PC-3 (cell line): ENCODE data around the gene GPR75. TPM values are rescaled to one million over a fixed set of nuclear protein-coding genes. Genes with fewer than 3 reads are reported as not detected.

Experiments
- ATAC-seq: fragments of 200-7000 bp; cut with Tn5 transposase; 2 replicates; pipeline ENCODE4 v1.9.1; 2020; ENCODE audit warnings: mild to moderate bottlenecking, moderate library complexity
- BruUV-seq: library from RNA; stranded (reverse); fragments of 400-500 nt; replicated peaks from 2 replicates; lab custom pipeline; 2021; lab: Mats Ljungman, UMichigan
- CTCF ChIA-PET: fragments of 300-600 bp; sonication (Branson Sonifier 250); formaldehyde crosslinking; loops from one replicate; lab custom pipeline; 2022; ENCODE audit warnings: antibody characterized with exemption; lab: Charles Lee
- POLR2A ChIA-PET: fragments of 300-600 bp; sonication (Branson Sonifier 250); formaldehyde crosslinking; loops from one replicate; lab custom pipeline; 2022; ENCODE audit warnings: antibody characterized with exemption; ENCODE audit not compliant: unreplicated experiment; lab: Charles Lee
- DNase-seq: peaks from one replicate; pipeline ENCODE4 v3.0.0-alpha.2; 2015
- H2AFZ ChIP-seq: fragments of 300-600 bp; sonication (generic); 2 replicates; pipeline ENCODE4 v1.6.0; 2016; ENCODE audit warnings: antibody characterized with exemption, low read length
- H3F3A ChIP-seq: fragments of 300-600 bp; sonication (generic); one replicate; pipeline ENCODE4 v1.6.0; 2017; ENCODE audit warnings: antibody characterized with exemption, low read length, control low read depth, mild to moderate bottlenecking; ENCODE audit not compliant: unreplicated experiment
- H3K27ac ChIP-seq: fragments of 300-600 bp; sonication (generic); 2 replicates; pipeline ENCODE4 v1.5.1; 2016; ENCODE audit warnings: mild to moderate bottlenecking, low read length
- H3K27me3 ChIP-seq: fragments of 300-600 bp; sonication (generic); 2 replicates; pipeline ENCODE4 v1.6.1; 2016; ENCODE audit warnings: low read length, mixed read lengths
- H3K36me3 ChIP-seq: fragments of 300-600 bp; sonication (generic); 2 replicates; pipeline ENCODE4 v1.6.1; 2016; ENCODE audit warnings: low read depth, mixed run types, low read length, mixed read lengths
- H3K4me1 ChIP-seq: fragments of 300-600 bp; sonication (generic); 2 replicates; pipeline ENCODE4 v1.5.1; 2016; ENCODE audit warnings: low read length; ENCODE audit not compliant: insufficient read depth
- H3K4me2 ChIP-seq: fragments of 300-600 bp; sonication (generic); 2 replicates; pipeline ENCODE4 v1.6.0; 2016; ENCODE audit warnings: low read length
- H3K4me3 ChIP-seq: fragments of 300-600 bp; sonication (generic); 2 replicates; pipeline ENCODE4 v1.5.1; 2016; ENCODE audit warnings: mild to moderate bottlenecking, low read length, mixed read lengths
- H3K79me2 ChIP-seq: fragments of 300-600 bp; sonication (generic); 2 replicates; pipeline ENCODE4 v1.6.1; 2017; ENCODE audit warnings: low read length, mixed read lengths
- H3K9ac ChIP-seq: fragments of 300-600 bp; sonication (generic); 2 replicates; pipeline ENCODE4 v1.6.0; 2016; ENCODE audit warnings: mild to moderate bottlenecking, low read length
- H3K9me2 ChIP-seq: fragments of 300-600 bp; sonication (generic); replicated peaks from 2 replicates; pipeline ENCODE4 v1.6.1; 2016; ENCODE audit warnings: mixed run types, low read length, mixed read lengths
- H3K9me3 ChIP-seq: fragments of 300-600 bp; sonication (generic); 2 replicates; pipeline ENCODE4 v1.6.1; 2016; ENCODE audit warnings: low read length, mixed read lengths
- H4K20me1 ChIP-seq: fragments of 300-600 bp; sonication (generic); 2 replicates; pipeline ENCODE4 v1.6.1; 2016; ENCODE audit warnings: low read length, mixed read lengths
- CTCF ChIP-seq: fragments of 300-600 bp; sonication (generic); conservative IDR thresholded peaks from 2 replicates; pipeline ENCODE4 v1.5.1; 2017; ENCODE audit warnings: antibody characterized with exemption, low read depth, mild to moderate bottlenecking, low read length
- EZH2 ChIP-seq: fragments of 300-600 bp; sonication (generic); IDR thresholded peaks from one replicate; pipeline ENCODE4 v1.6.1; 2017; ENCODE audit warnings: antibody characterized with exemption, mild to moderate bottlenecking, low read length; ENCODE audit not compliant: unreplicated experiment
- EZH2phosphoT487 ChIP-seq: fragments of 300-600 bp; sonication (generic); IDR thresholded peaks from 2 replicates; pipeline ENCODE4 v1.6.1; 2018; ENCODE audit warnings: mild to moderate bottlenecking, antibody characterized with exemption, low read length, borderline replicate concordance
- intact Hi-C: fragments of 100-400 bp; cut with micrococcal nuclease; formaldehyde crosslinking; loops from 2 replicates; pipeline ENCODE4 v1.9.0; 2023
- total RNA-seq: library from RNA; depleted of rRNA; stranded (reverse); fragments of >200 nt; gene quantifications from 2 replicates; pipeline ENCODE4 v1.2.3, GENCODE V29; 2014

GPR75 gene
- total RNA-seq, 1 experiment from 2014 or later: 1.5 TPM

GRCh38 chr2:53827398-53828175 is 32.2 kb downstream of the GPR75 start:
- H3K9me3 ChIP-seq: no peaks in the 10 kb centered on the region
- no peaks in the 10 kb centered on the region for H3K36me3 ChIP-seq
- no peak overlapping the region for H2AFZ ChIP-seq
- intact Hi-C loops: no loop called here
- no peak overlapping the region for H3K9ac ChIP-seq
- H3F3A ChIP-seq: no peaks in the 10 kb centered on the region
- H4K20me1 ChIP-seq: no peaks in the 10 kb centered on the region
- H3K4me1 ChIP-seq: no peaks in the 10 kb centered on the region
- TF ChIP-seq EZH2 (no peak), CTCF (no peak), EZH2phosphoT487 (no peak)
- CTCF ChIA-PET: no interaction called here
- H3K4me3 ChIP-seq: no peak overlapping the region
- no peaks in the 10 kb centered on the region for H3K27me3 ChIP-seq
- no peaks in the 10 kb centered on the region for H3K79me2 ChIP-seq
- H3K27ac ChIP-seq: no peak overlapping the region
- POLR2A ChIA-PET: interaction anchor here (0.6 kb wide), 1 partner anchor 12 kb away, joined by 3 read pairs; no protein-coding TSS in a partner anchor
- ATAC-seq: no peak
- no peak overlapping the region for H3K4me2 ChIP-seq
- BruUV-seq: no TSS peak
- no peaks in the 10 kb centered on the region for H3K9me2 ChIP-seq
- DNase-seq: no peak

- intact Hi-C loops: no loop called here
- H3K4me2 ChIP-seq: no peak overlapping the region
- POLR2A ChIA-PET: no interaction called here
- H4K20me1 ChIP-seq: no peaks in the 10 kb centered on the region
- CTCF ChIA-PET: no interaction called here
- BruUV-seq: no TSS peak
- H3K9me3 ChIP-seq: no peaks in the 10 kb centered on the region
- no peak overlapping the region for H3K9ac ChIP-seq
- no peaks in the 10 kb centered on the region for H3K79me2 ChIP-seq
- H3K4me1 ChIP-seq: no peaks in the 10 kb centered on the region
- DNase-seq: no peak
- no peaks in the 10 kb centered on the region for H3K27me3 ChIP-seq
- no peak overlapping the region for H3K27ac ChIP-seq
- H3K36me3 ChIP-seq: no peaks in the 10 kb centered on the region
- H3K9me2 ChIP-seq: no peaks in the 10 kb centered on the region
- ATAC-seq: no peak
- no peak overlapping the region for H2AFZ ChIP-seq
- H3F3A ChIP-seq: no peaks in the 10 kb centered on the region
- TF ChIP-seq EZH2 (no peak), CTCF (no peak), EZH2phosphoT487 (no peak)
- H3K4me3 ChIP-seq: no peak overlapping the region
Observed at GRCh38 chr2:53826587-53827397, 33.0 kb downstream of the GPR75 start.
